CD4-positive, alpha-beta T cell (primary cell): Measurements from ENCODE around the gene LMNB1. TPM values are rescaled to one million over a fixed set of nuclear protein-coding genes. Genes with fewer than 3 reads are reported as not detected.

Source experiments
- ATAC-seq: fragments of 200-7000 bp; cut with Tn5 transposase; one replicate; pipeline ENCODE4 v1.10.0; 2022; ENCODE audit warnings: mild to moderate bottlenecking; ENCODE audit not compliant: poor library complexity
- CTCF ChIA-PET: fragments of 350-600 bp; sonication (Branson Sonifier 250); formaldehyde crosslinking; loops from one replicate; lab custom pipeline; 2021; ENCODE audit warnings: antibody characterized with exemption, inconsistent platforms; lab: Charles Lee
- POLR2A ChIA-PET: fragments of 350-600 bp; sonication (Branson Sonifier 250); formaldehyde crosslinking; loops from one replicate; lab custom pipeline; 2021; ENCODE audit warnings: antibody characterized with exemption, inconsistent platforms; lab: Charles Lee
- DNase-seq, 14 experiments: peaks; one replicate each; pipeline ENCODE4 v3.0.0-alpha.2; 2013 to 2020; ENCODE audit warnings: mixed read lengths in 2 of 14
- H3K27ac ChIP-seq, 2 donors: one replicate each; pipeline versions ENCODE4 v1.5.1 to v1.7.0; 2013; ENCODE audit warnings: low read length in 2 of 2, low read depth in 1 of 2, mild to moderate bottlenecking in 1 of 2
- H3K27me3 ChIP-seq, 2 experiments: 1 replicate in 1 of 2; 2 replicates in 1 of 2; pipeline versions ENCODE4 v1.6.1 to v1.7.0; 2013; ENCODE audit warnings: low read length in 2 of 2, control low read depth in 1 of 2, mild to moderate bottlenecking in 1 of 2, moderate library complexity in 1 of 2; ENCODE audit not compliant: insufficient read depth in 2 of 2, control insufficient read depth in 1 of 2
- H3K36me3 ChIP-seq: one replicate; pipeline ENCODE4 v1.6.1; 2013; ENCODE audit warnings: low read length, control low read depth; ENCODE audit not compliant: insufficient read depth
- H3K4me1 ChIP-seq: one replicate; pipeline ENCODE4 v1.6.1; 2013; ENCODE audit warnings: low read length, control low read depth; ENCODE audit not compliant: insufficient read depth
- H3K4me3 ChIP-seq: one replicate; pipeline ENCODE4 v1.5.1; 2013; ENCODE audit warnings: mild to moderate bottlenecking, low read length, moderate library complexity
- H3K9me3 ChIP-seq, 2 experiments: 1 replicate in 1 of 2; 2 replicates in 1 of 2; pipeline versions ENCODE4 v1.6.1 to v1.7.0; 2013; ENCODE audit warnings: low read length in 2 of 2, mild to moderate bottlenecking in 2 of 2, control low read depth in 1 of 2, moderate library complexity in 1 of 2; ENCODE audit not compliant: control insufficient read depth in 1 of 2, insufficient read depth in 1 of 2
- H3K27ac Mint-ChIP-seq: one replicate; pipeline ENCODE4 v1.8.0; 2020; ENCODE audit warnings: mixed read lengths
- H3K27me3 Mint-ChIP-seq: one replicate; pipeline ENCODE4 v1.8.0; 2021; ENCODE audit warnings: mixed read lengths
- H3K36me3 Mint-ChIP-seq: one replicate; pipeline ENCODE4 v1.8.0; 2021; ENCODE audit warnings: low read depth, mixed read lengths
- H3K4me1 Mint-ChIP-seq: one replicate; pipeline ENCODE4 v1.8.0; 2021; ENCODE audit warnings: low read depth, mixed read lengths
- H3K4me3 Mint-ChIP-seq: one replicate; pipeline ENCODE4 v1.8.0; 2020; ENCODE audit warnings: mild to moderate bottlenecking, mixed read lengths
- H3K9me3 Mint-ChIP-seq: one replicate; pipeline ENCODE4 v1.8.0; 2020; ENCODE audit warnings: mixed read lengths
- CTCF ChIP-seq: fragments of 200-600 bp; IDR thresholded peaks from one replicate; pipeline ENCODE4 v1.8.0; 2022; ENCODE audit warnings: antibody characterized with exemption, mild to moderate bottlenecking
- intact Hi-C, 2 experiments: fragments of 100-400 bp; cut with DNase I in 1 of 2; cut with micrococcal nuclease in 1 of 2; formaldehyde crosslinking; loops; one replicate each; pipeline versions ENCODE4 v1.15.1 to v1.9.0; 2023 to 2025; cut with DNase I, micrococcal nuclease
- total RNA-seq, 174 experiments: library from RNA in 2 of 174; stranded (reverse) in 2 of 174; gene quantifications; one replicate each; pipeline ENCODE4 v1.2.3 and lab custom pipeline; 2021 to 2026

Gene LMNB1
- total RNA-seq, 2 experiments from 2014 or later, result 30.6 to 31.1 TPM

GRCh38 chr5:126831156-126831555 is 54.2 kb downstream of the LMNB1 start:
- H3K4me1 Mint-ChIP-seq, result no peaks in the 10 kb centered on the region
- CTCF ChIA-PET, result interaction anchor here (0.6 kb wide), 1 partner anchor 288 kb away, joined by 3 read pairs; no protein-coding TSS in a partner anchor
- ATAC-seq (no peak), DNase-seq (no peak)
- intact Hi-C loops, result no loop called here
- H3K27ac Mint-ChIP-seq, result peak overlapping the region; percentile 8
- no peaks in the 10 kb centered on the region for H3K9me3 Mint-ChIP-seq
- Histone ChIP-seq H3K4me3 (no peak overlapping the region), H3K27me3 (no peaks in the 10 kb centered on the region), H3K9me3 (no peaks in the 10 kb centered on the region), H3K27ac (no peak overlapping the region), H3K36me3 (peaks cover 67% of the 10 kb centered on the region), H3K4me1 (no peaks in the 10 kb centered on the region)
- no peak overlapping the region for H3K4me3 Mint-ChIP-seq
- POLR2A ChIA-PET, result interaction anchor here (1.3 kb wide), 1 partner anchor 15 kb away, joined by 5 read pairs; no protein-coding TSS in a partner anchor
- no peaks in the 10 kb centered on the region for H3K27me3 Mint-ChIP-seq
- no peak for TF ChIP-seq CTCF
- H3K36me3 Mint-ChIP-seq, result peaks cover 81% of the 10 kb centered on the region

GRCh38 chr5:126836778-126837177 is 59.8 kb downstream of the LMNB1 start:
- Histone ChIP-seq H3K27me3 (no peaks in the 10 kb centered on the region), H3K27ac (no peak overlapping the region), H3K4me1 (no peaks in the 10 kb centered on the region), H3K4me3 (no peak overlapping the region), H3K36me3 (peaks cover 35% of the 10 kb centered on the region), H3K9me3 (no peaks in the 10 kb centered on the region)
- no peak overlapping the region for H3K4me3 Mint-ChIP-seq
- peaks cover 43% of the 10 kb centered on the region for H3K36me3 Mint-ChIP-seq
- DNase-seq, result no peak
- no peaks in the 10 kb centered on the region for H3K27me3 Mint-ChIP-seq
- no peak for ATAC-seq
- ChIA-PET POLR2A (interaction anchor here (1.0 to 1.9 kb wide), 3 partner anchors 9 to 59 kb away, joined by 3 to 7 read pairs (median 6); no protein-coding TSS in a partner anchor), CTCF (interaction anchor here (0.6 to 3.4 kb wide), 3 partner anchors 10 to 477 kb away, joined by 3 to 15 read pairs (median 3); no protein-coding TSS in a partner anchor)
- H3K27ac Mint-ChIP-seq, result no peak overlapping the region
- TF ChIP-seq CTCF, result no peak
- no peaks in the 10 kb centered on the region for H3K9me3 Mint-ChIP-seq
- H3K4me1 Mint-ChIP-seq, result no peaks in the 10 kb centered on the region
- intact Hi-C loops, result loop anchor here in 1 of 2 experiments (1.0 to 5.0 kb wide), 3 partner anchors 206 to 656 kb away; no protein-coding TSS in a partner anchor

- H3K36me3 Mint-ChIP-seq, result peaks cover 43% of the 10 kb centered on the region
- POLR2A ChIA-PET, result interaction anchor here (0.7 to 1.9 kb wide), 5 partner anchors 9 to 236 kb away, joined by 3 to 7 read pairs (median 3); partner anchors contain the start of gene C5orf63
- DNase-seq (no peak), ATAC-seq (no peak)
- no peaks in the 10 kb centered on the region for H3K4me1 ChIP-seq
- H3K9me3 ChIP-seq, result no peaks in the 10 kb centered on the region
- H3K4me3 Mint-ChIP-seq, result no peak overlapping the region
- CTCF ChIA-PET, result interaction anchor here (0.6 to 3.4 kb wide), 8 partner anchors 11 to 1274 kb away, joined by 3 to 15 read pairs (median 3); no protein-coding TSS in a partner anchor
- intact Hi-C loops, result loop anchor here in 1 of 2 experiments (1.0 to 5.0 kb wide), 3 partner anchors 205 to 655 kb away; no protein-coding TSS in a partner anchor
- no peak for TF ChIP-seq CTCF
- no peaks in the 10 kb centered on the region for H3K4me1 Mint-ChIP-seq
- H3K27ac ChIP-seq, result no peak overlapping the region
- H3K36me3 ChIP-seq, result peaks cover 32% of the 10 kb centered on the region
- no peak overlapping the region for H3K27ac Mint-ChIP-seq
- no peak overlapping the region for H3K4me3 ChIP-seq
- no peaks in the 10 kb centered on the region for H3K27me3 Mint-ChIP-seq
- no peaks in the 10 kb centered on the region for H3K9me3 Mint-ChIP-seq
- H3K27me3 ChIP-seq, result no peaks in the 10 kb centered on the region
Measured at GRCh38 chr5:126837242-126837641, 60.3 kb downstream of the LMNB1 start.
